Measurements from ENCODE around the gene SBF2. TPM values are rescaled to one million over a fixed set of nuclear protein-coding genes. Genes with fewer than 3 reads are reported as not detected.

Gene SBF2
- total and polyA plus RNA-seq, 2 of the 13 experiments (the other 11 are each of a cell fraction or from before 2014, with no cell fraction given), result 24.0 to 45.8 TPM

DNA sequence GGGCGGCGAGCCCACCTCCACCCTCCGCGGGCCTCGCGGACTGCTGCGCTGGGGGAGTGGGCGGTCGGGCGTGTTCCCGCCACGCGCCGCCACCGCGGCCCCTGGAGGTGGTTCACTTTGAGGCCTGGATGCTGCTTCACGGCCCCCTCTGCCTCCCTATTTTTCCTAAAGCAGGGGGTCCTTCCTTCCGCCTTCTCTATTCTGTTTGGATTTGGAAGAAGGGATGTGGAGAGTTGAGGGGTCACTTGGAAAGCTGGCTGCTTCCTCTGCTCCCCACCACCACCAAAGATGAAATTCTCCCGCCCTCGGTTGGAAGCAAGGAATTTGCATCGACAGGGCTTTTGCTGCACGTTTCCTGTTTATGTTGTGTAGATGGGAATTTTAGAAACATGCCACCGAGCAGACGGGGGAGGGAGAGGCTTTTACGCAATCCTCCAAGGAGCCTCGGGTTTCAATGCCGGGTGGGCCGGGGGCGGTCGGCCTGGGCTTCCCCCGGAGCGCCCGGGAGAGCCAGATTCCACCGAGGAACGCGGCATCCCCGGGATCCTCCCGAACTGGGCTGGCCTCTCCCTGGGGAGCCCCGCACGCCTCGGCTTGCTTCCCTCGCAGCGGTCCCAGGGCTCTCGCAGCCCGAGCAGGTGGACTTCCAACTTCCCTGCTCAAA lies 403 bp upstream of the SBF2 start (continued):
- 0 out of 2 replicates have a peak, but pooled peaks have one; percentile 53 for TF ChIP-seq LBX2 (CRISPR knock-in tag; IDR thresholded peaks at IDR 0.05; ENCODE audit: borderline replicate concordance)
- no peak for TF ChIP-seq FOXP1 (IDR thresholded peaks at IDR 0.05)
- peak; percentile 35; the same call in 1 of the 2 replicates for TF ChIP-seq FOXP1 (CRISPR knock-in tag; IDR thresholded peaks at IDR 0.05)
- TF ChIP-seq PCBP2 (optimal IDR thresholded peaks at IDR 0.05; ENCODE audit: low read depth, low read length, poor library complexity, severe bottlenecking), result no peak
- TF ChIP-seq, protein P1, sequence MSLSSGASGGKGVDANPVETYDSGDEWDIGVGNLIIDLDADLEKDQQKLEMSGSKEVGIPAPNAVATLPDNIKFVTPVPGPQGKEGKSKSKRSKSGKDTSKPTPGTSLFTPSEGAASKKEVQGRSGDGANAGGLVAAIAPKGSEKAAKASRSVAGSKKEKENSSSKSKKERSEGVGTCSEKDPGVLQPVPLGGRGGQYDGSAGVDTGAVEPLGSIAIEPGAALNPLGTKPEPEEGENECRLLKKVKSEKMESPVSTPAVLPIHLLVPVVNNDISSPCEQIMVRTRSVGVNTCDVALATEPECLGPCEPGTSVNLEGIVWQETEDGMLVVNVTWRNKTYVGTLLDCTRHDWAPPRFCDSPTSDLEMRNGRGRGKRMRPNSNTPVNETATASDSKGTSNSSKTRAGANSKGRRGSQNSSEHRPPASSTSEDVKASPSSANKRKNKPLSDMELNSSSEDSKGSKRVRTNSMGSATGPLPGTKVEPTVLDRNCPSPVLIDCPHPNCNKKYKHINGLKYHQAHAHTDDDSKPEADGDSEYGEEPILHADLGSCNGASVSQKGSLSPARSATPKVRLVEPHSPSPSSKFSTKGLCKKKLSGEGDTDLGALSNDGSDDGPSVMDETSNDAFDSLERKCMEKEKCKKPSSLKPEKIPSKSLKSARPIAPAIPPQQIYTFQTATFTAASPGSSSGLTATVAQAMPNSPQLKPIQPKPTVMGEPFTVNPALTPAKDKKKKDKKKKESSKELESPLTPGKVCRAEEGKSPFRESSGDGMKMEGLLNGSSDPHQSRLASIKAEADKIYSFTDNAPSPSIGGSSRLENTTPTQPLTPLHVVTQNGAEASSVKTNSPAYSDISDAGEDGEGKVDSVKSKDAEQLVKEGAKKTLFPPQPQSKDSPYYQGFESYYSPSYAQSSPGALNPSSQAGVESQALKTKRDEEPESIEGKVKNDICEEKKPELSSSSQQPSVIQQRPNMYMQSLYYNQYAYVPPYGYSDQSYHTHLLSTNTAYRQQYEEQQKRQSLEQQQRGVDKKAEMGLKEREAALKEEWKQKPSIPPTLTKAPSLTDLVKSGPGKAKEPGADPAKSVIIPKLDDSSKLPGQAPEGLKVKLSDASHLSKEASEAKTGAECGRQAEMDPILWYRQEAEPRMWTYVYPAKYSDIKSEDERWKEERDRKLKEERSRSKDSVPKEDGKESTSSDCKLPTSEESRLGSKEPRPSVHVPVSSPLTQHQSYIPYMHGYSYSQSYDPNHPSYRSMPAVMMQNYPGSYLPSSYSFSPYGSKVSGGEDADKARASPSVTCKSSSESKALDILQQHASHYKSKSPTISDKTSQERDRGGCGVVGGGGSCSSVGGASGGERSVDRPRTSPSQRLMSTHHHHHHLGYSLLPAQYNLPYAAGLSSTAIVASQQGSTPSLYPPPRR (CRISPR knock-in tag; IDR thresholded peaks at IDR 0.05; ENCODE audit: borderline replicate concordance), result peak; percentile 55; the same call in 1 of the 2 replicates
- TF ChIP-seq GATAD2A (CRISPR knock-in tag; IDR thresholded peaks at IDR 0.05), result 0 out of 2 replicates have a peak, but pooled peaks have one; percentile 24
- TF ChIP-seq ATF7-NPFF (CRISPR knock-in tag; IDR thresholded peaks at IDR 0.05; ENCODE audit: low read depth), result 0 out of 2 replicates have a peak, but pooled peaks have one; percentile 70
- peak in 1 of 2 experiments; percentile 57; a peak in 2 of 4 replicates for TF ChIP-seq POLR2A (IDR thresholded peaks at IDR 0.05; ENCODE audit: insufficient read depth in 1 of 2, low read depth in 2 of 2, low read length in 2 of 2)
- TF ChIP-seq ZNF501 (CRISPR knock-in tag; IDR thresholded peaks at IDR 0.05), result peak; percentile 84
